PC-3 (cell line): Measurements from ENCODE around the gene NAP1L4. TPM values are rescaled to one million over a fixed set of nuclear protein-coding genes. Genes with fewer than 3 reads are reported as not detected.
A peak's percentile ranks its signal among the peaks of the same experiment; 100 is the strongest.

Source experiments
- ATAC-seq: fragments of 200-7000 bp; cut with Tn5 transposase; 2 replicates; pipeline ENCODE4 v1.9.1; 2020; ENCODE audit warnings: mild to moderate bottlenecking, moderate library complexity
- BruUV-seq: library from RNA; stranded (reverse); fragments of 400-500 nt; replicated peaks from 2 replicates; lab custom pipeline; 2021; lab: Mats Ljungman, UMichigan
- CTCF ChIA-PET: fragments of 300-600 bp; sonication (Branson Sonifier 250); formaldehyde crosslinking; loops from one replicate; lab custom pipeline; 2022; ENCODE audit warnings: antibody characterized with exemption; lab: Charles Lee
- POLR2A ChIA-PET: fragments of 300-600 bp; sonication (Branson Sonifier 250); formaldehyde crosslinking; loops from one replicate; lab custom pipeline; 2022; ENCODE audit warnings: antibody characterized with exemption; ENCODE audit not compliant: unreplicated experiment; lab: Charles Lee
- DNase-seq: peaks from one replicate; pipeline ENCODE4 v3.0.0-alpha.2; 2015
- H2AFZ ChIP-seq: fragments of 300-600 bp; sonication (generic); 2 replicates; pipeline ENCODE4 v1.6.0; 2016; ENCODE audit warnings: antibody characterized with exemption, low read length
- H3F3A ChIP-seq: fragments of 300-600 bp; sonication (generic); one replicate; pipeline ENCODE4 v1.6.0; 2017; ENCODE audit warnings: antibody characterized with exemption, low read length, control low read depth, mild to moderate bottlenecking; ENCODE audit not compliant: unreplicated experiment
- H3K27ac ChIP-seq: fragments of 300-600 bp; sonication (generic); 2 replicates; pipeline ENCODE4 v1.5.1; 2016; ENCODE audit warnings: mild to moderate bottlenecking, low read length
- H3K27me3 ChIP-seq: fragments of 300-600 bp; sonication (generic); 2 replicates; pipeline ENCODE4 v1.6.1; 2016; ENCODE audit warnings: low read length, mixed read lengths
- H3K36me3 ChIP-seq: fragments of 300-600 bp; sonication (generic); 2 replicates; pipeline ENCODE4 v1.6.1; 2016; ENCODE audit warnings: low read depth, mixed run types, low read length, mixed read lengths
- H3K4me1 ChIP-seq: fragments of 300-600 bp; sonication (generic); 2 replicates; pipeline ENCODE4 v1.5.1; 2016; ENCODE audit warnings: low read length; ENCODE audit not compliant: insufficient read depth
- H3K4me2 ChIP-seq: fragments of 300-600 bp; sonication (generic); 2 replicates; pipeline ENCODE4 v1.6.0; 2016; ENCODE audit warnings: low read length
- H3K4me3 ChIP-seq: fragments of 300-600 bp; sonication (generic); 2 replicates; pipeline ENCODE4 v1.5.1; 2016; ENCODE audit warnings: mild to moderate bottlenecking, low read length, mixed read lengths
- H3K79me2 ChIP-seq: fragments of 300-600 bp; sonication (generic); 2 replicates; pipeline ENCODE4 v1.6.1; 2017; ENCODE audit warnings: low read length, mixed read lengths
- H3K9ac ChIP-seq: fragments of 300-600 bp; sonication (generic); 2 replicates; pipeline ENCODE4 v1.6.0; 2016; ENCODE audit warnings: mild to moderate bottlenecking, low read length
- H3K9me2 ChIP-seq: fragments of 300-600 bp; sonication (generic); replicated peaks from 2 replicates; pipeline ENCODE4 v1.6.1; 2016; ENCODE audit warnings: mixed run types, low read length, mixed read lengths
- H3K9me3 ChIP-seq: fragments of 300-600 bp; sonication (generic); 2 replicates; pipeline ENCODE4 v1.6.1; 2016; ENCODE audit warnings: low read length, mixed read lengths
- H4K20me1 ChIP-seq: fragments of 300-600 bp; sonication (generic); 2 replicates; pipeline ENCODE4 v1.6.1; 2016; ENCODE audit warnings: low read length, mixed read lengths
- EZH2 ChIP-seq: fragments of 300-600 bp; sonication (generic); IDR thresholded peaks from one replicate; pipeline ENCODE4 v1.6.1; 2017; ENCODE audit warnings: antibody characterized with exemption, mild to moderate bottlenecking, low read length; ENCODE audit not compliant: unreplicated experiment
- EZH2phosphoT487 ChIP-seq: fragments of 300-600 bp; sonication (generic); IDR thresholded peaks from 2 replicates; pipeline ENCODE4 v1.6.1; 2018; ENCODE audit warnings: mild to moderate bottlenecking, antibody characterized with exemption, low read length, borderline replicate concordance
- intact Hi-C: fragments of 100-400 bp; cut with micrococcal nuclease; formaldehyde crosslinking; loops from 2 replicates; pipeline ENCODE4 v1.9.0; 2023
- total RNA-seq: library from RNA; depleted of rRNA; stranded (reverse); fragments of >200 nt; gene quantifications from 2 replicates; pipeline ENCODE4 v1.2.3, GENCODE V29; 2014
- TF ChIP-seq, protein P1 (sequence below): fragments of 300-600 bp; sonication (generic); conservative IDR thresholded peaks from 2 replicates; pipeline ENCODE4 v1.5.1; 2017; ENCODE audit warnings: antibody characterized with exemption, low read depth, mild to moderate bottlenecking, low read length

NAP1L4 gene
- total RNA-seq, 1 experiment from 2014 or later: 115 TPM

DNA sequence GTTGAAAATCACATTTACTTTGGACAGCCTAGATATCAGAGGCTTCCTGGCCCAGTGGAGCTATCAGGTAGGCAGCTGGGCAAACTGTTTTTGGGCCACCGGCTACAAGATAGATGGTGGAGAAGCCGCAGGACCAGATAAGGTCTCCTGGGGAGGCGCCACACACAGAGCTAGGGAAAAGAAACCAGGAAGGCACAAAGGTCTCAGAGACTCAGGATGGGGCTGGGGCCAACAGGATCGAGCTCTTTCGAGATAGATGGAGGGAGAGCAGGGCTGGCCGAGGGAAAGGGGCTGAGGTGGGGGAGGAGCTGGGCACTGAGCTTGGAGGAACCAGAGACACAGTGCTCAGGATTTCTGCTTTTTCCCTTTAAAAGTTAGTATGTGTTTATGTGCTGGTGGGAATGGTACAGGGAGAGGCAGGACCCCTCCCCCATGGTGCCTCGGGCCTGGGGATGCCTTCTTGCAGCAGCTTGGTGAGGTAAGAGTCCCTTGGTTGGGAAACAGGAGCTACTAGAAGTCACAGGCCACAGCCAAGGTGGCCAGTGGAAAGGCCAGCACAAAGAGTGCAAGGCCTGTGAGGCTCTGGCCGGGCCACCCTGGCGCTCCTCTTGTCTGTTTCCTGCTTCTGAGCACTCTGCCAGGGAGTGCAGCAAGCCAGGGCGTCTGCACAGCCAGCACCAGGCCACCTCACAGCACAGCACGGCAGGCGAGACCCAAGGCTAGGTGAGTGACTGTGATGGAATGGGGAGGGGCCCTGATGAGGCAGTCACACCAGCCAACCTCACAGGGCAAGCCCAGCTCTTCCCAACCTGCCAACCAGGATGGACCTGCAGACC lies 11.5 kb upstream of the NAP1L4 start:
- ChIA-PET POLR2A (no interaction called here), CTCF (interaction anchor here (0.9 kb wide), 1 partner anchor 88 kb away, joined by 3 read pairs; no protein-coding TSS in a partner anchor)
- H3K4me1 ChIP-seq: peaks cover 3% of the 10 kb centered on the region; the same call in 1 of the 2 replicates
- DNase-seq (peak; percentile 64), ATAC-seq (peak; percentile 95)
- TF ChIP-seq EZH2 (no peak), EZH2phosphoT487 (no peak)
- TF ChIP-seq, protein P1, sequence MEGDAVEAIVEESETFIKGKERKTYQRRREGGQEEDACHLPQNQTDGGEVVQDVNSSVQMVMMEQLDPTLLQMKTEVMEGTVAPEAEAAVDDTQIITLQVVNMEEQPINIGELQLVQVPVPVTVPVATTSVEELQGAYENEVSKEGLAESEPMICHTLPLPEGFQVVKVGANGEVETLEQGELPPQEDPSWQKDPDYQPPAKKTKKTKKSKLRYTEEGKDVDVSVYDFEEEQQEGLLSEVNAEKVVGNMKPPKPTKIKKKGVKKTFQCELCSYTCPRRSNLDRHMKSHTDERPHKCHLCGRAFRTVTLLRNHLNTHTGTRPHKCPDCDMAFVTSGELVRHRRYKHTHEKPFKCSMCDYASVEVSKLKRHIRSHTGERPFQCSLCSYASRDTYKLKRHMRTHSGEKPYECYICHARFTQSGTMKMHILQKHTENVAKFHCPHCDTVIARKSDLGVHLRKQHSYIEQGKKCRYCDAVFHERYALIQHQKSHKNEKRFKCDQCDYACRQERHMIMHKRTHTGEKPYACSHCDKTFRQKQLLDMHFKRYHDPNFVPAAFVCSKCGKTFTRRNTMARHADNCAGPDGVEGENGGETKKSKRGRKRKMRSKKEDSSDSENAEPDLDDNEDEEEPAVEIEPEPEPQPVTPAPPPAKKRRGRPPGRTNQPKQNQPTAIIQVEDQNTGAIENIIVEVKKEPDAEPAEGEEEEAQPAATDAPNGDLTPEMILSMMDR: no peak
- H3K79me2 ChIP-seq: no peaks in the 10 kb centered on the region
- H3K27me3 ChIP-seq: no peaks in the 10 kb centered on the region
- H3K36me3 ChIP-seq: peaks cover 7% of the 10 kb centered on the region
- H3F3A ChIP-seq: no peaks in the 10 kb centered on the region
- H4K20me1 ChIP-seq: no peaks in the 10 kb centered on the region
- H2AFZ ChIP-seq: no peak overlapping the region
- H3K9me3 ChIP-seq: no peaks in the 10 kb centered on the region
- H3K9me2 ChIP-seq: no peaks in the 10 kb centered on the region
- H3K27ac ChIP-seq: no peak overlapping the region
- no peak overlapping the region for H3K4me2 ChIP-seq
- no peak overlapping the region for H3K9ac ChIP-seq
- intact Hi-C loops: no loop called here
- H3K4me3 ChIP-seq: no peak overlapping the region
- BruUV-seq: no TSS peak

DNA sequence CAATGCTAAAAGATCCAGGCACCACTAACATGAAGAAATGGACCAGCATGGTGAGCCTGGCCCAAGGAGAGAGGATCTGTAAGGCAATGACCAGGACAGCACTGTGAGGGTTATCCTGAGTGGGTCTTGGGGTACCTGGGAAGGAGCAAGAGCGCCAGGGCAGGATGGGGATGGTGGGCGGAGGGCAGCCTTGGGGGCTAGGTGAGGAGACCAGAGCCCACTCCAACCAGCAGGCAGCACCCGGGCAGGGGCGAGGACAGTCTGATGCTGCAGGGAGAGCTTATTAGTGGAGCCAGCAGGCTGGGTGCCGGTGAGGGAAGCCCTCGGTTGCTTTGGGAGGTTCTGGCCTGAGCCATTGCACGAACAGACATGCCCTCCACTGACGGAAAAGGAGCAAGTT lies 10.7 kb upstream of the NAP1L4 start:
- Histone ChIP-seq H3K4me2 (no peak overlapping the region), H3K9me3 (no peaks in the 10 kb centered on the region), H4K20me1 (no peaks in the 10 kb centered on the region), H3K4me3 (no peak overlapping the region), H3K79me2 (no peaks in the 10 kb centered on the region), H3K9ac (no peak overlapping the region), H3K27ac (no peak overlapping the region), H3K27me3 (no peaks in the 10 kb centered on the region), H3K4me1 (peaks cover 3% of the 10 kb centered on the region; the same call in 1 of the 2 replicates), H2AFZ (no peak overlapping the region), H3K36me3 (peaks cover 7% of the 10 kb centered on the region), H3F3A (no peaks in the 10 kb centered on the region), H3K9me2 (no peaks in the 10 kb centered on the region)
- intact Hi-C loops: no loop called here
- no peak for ATAC-seq
- TF ChIP-seq EZH2: no peak
- TF ChIP-seq, protein P1: no peak
- TF ChIP-seq EZH2phosphoT487: no peak
- no TSS peak for BruUV-seq
- ChIA-PET POLR2A (no interaction called here), CTCF (interaction anchor here (0.9 kb wide), 1 partner anchor 89 kb away, joined by 3 read pairs; no protein-coding TSS in a partner anchor)
- no peak for DNase-seq

DNA sequence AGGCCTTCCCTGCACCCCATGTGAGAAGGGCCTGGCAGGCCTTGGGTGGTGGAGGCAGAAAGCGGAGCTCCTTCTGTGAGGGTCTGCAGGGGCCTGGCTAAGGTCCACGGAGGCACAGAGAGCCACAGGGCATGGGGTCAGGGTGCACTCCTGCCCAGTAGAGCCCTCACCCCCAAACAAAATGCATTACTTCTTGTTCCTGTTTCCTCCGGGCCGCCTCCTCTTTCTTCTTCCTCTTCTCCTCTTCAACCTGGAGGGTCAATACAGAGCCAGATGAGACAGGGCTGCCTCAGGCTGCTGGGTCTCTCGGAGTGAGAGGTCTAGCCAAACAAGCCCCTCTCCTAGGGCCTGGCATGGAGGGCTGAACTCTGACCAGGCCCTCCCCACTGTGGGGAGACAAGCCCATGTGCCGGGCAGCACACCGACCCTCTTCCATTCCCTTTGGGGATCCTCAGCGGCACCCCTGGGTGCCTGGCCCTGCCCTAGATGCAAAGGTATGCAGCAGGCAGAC lies 10.3 kb upstream of the NAP1L4 start:
- ATAC-seq (no peak), DNase-seq (no peak)
- intact Hi-C loops: no loop called here
- Histone ChIP-seq H3K27me3 (no peaks in the 10 kb centered on the region), H3K4me2 (no peak overlapping the region), H3K27ac (no peak overlapping the region), H2AFZ (no peak overlapping the region), H3K9ac (no peak overlapping the region), H3K4me1 (peaks cover 3% of the 10 kb centered on the region; the same call in 1 of the 2 replicates), H4K20me1 (no peaks in the 10 kb centered on the region), H3F3A (no peaks in the 10 kb centered on the region), H3K36me3 (peaks cover 7% of the 10 kb centered on the region), H3K9me2 (no peaks in the 10 kb centered on the region), H3K4me3 (no peak overlapping the region), H3K79me2 (no peaks in the 10 kb centered on the region), H3K9me3 (no peaks in the 10 kb centered on the region)
- TF ChIP-seq EZH2phosphoT487: no peak
- TF ChIP-seq, protein P1: no peak
- no peak for TF ChIP-seq EZH2
- CTCF ChIA-PET: no interaction called here
- BruUV-seq: no TSS peak
- POLR2A ChIA-PET: no interaction called here
